HepG2 (cell line): Measurements from ENCODE around the gene TMTC1. TPM values are rescaled to one million over a fixed set of nuclear protein-coding genes. Genes with fewer than 3 reads are reported as not detected.

Experiments used
- ATAC-seq: fragments of 200-7000 bp; cut with Tn5 transposase; 3 replicates; pipeline ENCODE4 v1.9.1; 2020; ENCODE audit warnings: mild to moderate bottlenecking, moderate library complexity
- BruUV-seq: library from RNA; stranded (reverse); fragments of 400-500 nt; replicated peaks from 2 replicates; lab custom pipeline; 2021; lab: Mats Ljungman, UMichigan
- CTCF ChIA-PET: fragments of 300-600 bp; formaldehyde crosslinking; extraction: SDS; loops from one replicate; lab custom pipeline; 2021; ENCODE audit warnings: low total read pairs, inconsistent platforms, low intra/inter-chr PET ratio; lab: Yijun Ruan, JAX
- POLR2A ChIA-PET: fragments of 350-600 bp; sonication (Branson Sonifier 250); formaldehyde crosslinking; loops from one replicate; lab custom pipeline; 2020; ENCODE audit warnings: antibody characterized with exemption, inconsistent platforms; lab: Yijun Ruan, JAX
- DNase-seq: peaks from one replicate; pipeline ENCODE4 v3.0.0-alpha.2; 2015; ENCODE audit warnings: low spot score
- FAIRE-seq: peaks from 3 replicates; lab custom pipeline; 2011; peaks lifted over from hg19 to GRCh38; lab: Jason Lieb, UNC
- H2AFZ ChIP-seq: one replicate; pipeline ENCODE4 v1.6.1; 2011; ENCODE audit warnings: low read length, inconsistent platforms
- H3K27ac ChIP-seq: fragments of 300-600 bp; 3 replicates; pipeline ENCODE4 v1.8.0; 2011; ENCODE audit warnings: mixed run types, mild to moderate bottlenecking, mixed read lengths, low read length, inconsistent platforms; ENCODE audit not compliant: insufficient read depth; ENCODE audit errors: extremely low read length
- H3K27me3 ChIP-seq, 2 experiments: fragments of 200-600 bp in 1 of 2; 2 replicates in 1 of 2; 3 replicates in 1 of 2; pipeline versions ENCODE4 v1.6.0 to v1.8.0; 2011; ENCODE audit warnings: low read length in 2 of 2, mild to moderate bottlenecking in 2 of 2, moderate library complexity in 2 of 2, inconsistent platforms in 1 of 2; ENCODE audit not compliant: insufficient read depth in 2 of 2, control insufficient read depth in 1 of 2
- H3K36me3 ChIP-seq, 2 experiments: fragments of 200-600 bp in 1 of 2; replicated peaks in 1 of 2; 2 replicates in 1 of 2; 3 replicates in 1 of 2; pipeline versions ENCODE4 v1.5.1 to v1.8.0; 2011; ENCODE audit warnings: low read length in 2 of 2, inconsistent platforms in 1 of 2; ENCODE audit not compliant: insufficient read depth in 2 of 2, control insufficient read depth in 1 of 2
- H3K4me1 ChIP-seq: 2 replicates; pipeline ENCODE4 v1.5.1; 2012; ENCODE audit warnings: low read length, inconsistent platforms; ENCODE audit not compliant: insufficient read depth
- H3K4me2 ChIP-seq: 2 replicates; pipeline ENCODE4 v1.6.0; 2011; ENCODE audit warnings: low read depth, low read length, inconsistent platforms
- H3K4me3 ChIP-seq, 3 experiments: fragments of 200-600 bp in 1 of 3; sonication (generic), shearing (Covaris generic) in 1 of 3; replicated peaks in 1 of 3; 2 replicates each; pipeline ENCODE4 v1.5.1; 2011 to 2016; ENCODE audit warnings: low read length in 3 of 3, inconsistent platforms in 2 of 3, low read depth in 2 of 3, mild to moderate bottlenecking in 2 of 3, control low read depth in 1 of 3, mixed read lengths in 1 of 3; ENCODE audit not compliant: insufficient read depth in 1 of 3
- H3K79me2 ChIP-seq: one replicate; pipeline ENCODE4 v1.6.1; 2011; ENCODE audit warnings: low read length, inconsistent platforms; ENCODE audit not compliant: insufficient read depth
- H3K9ac ChIP-seq: 2 replicates; pipeline ENCODE4 v1.6.0; 2011; ENCODE audit warnings: mild to moderate bottlenecking, low read depth, low read length, inconsistent platforms; ENCODE audit not compliant: insufficient read depth
- H3K9me3 ChIP-seq: 2 replicates; pipeline ENCODE4 v1.5.1; 2012; ENCODE audit warnings: mild to moderate bottlenecking, low read length
- H4K20me1 ChIP-seq: 2 replicates; pipeline ENCODE4 v1.6.0; 2011; ENCODE audit warnings: inconsistent platforms, mild to moderate bottlenecking, low read length, moderate library complexity; ENCODE audit not compliant: insufficient read depth
- CCDC6 ChIP-seq: sonication (generic); formaldehyde crosslinking; IDR thresholded peaks from 2 replicates; pipeline ENCODE4 v1.8.1; 2022; ENCODE audit warnings: mild to moderate bottlenecking, missing genetic modification reagents, moderate library complexity
- CREBL2 ChIP-seq: sonication (generic); formaldehyde crosslinking; IDR thresholded peaks from 2 replicates; pipeline ENCODE4 v1.8.1; 2023; ENCODE audit warnings: missing genetic modification reagents, mild to moderate bottlenecking, borderline replicate concordance
- ETV6 ChIP-seq: sonication (generic); formaldehyde crosslinking; conservative IDR thresholded peaks from 2 replicates; pipeline ENCODE4 v1.4.0; 2020; ENCODE audit warnings: missing genetic modification reagents
- JUN ChIP-seq: sonication (generic); formaldehyde crosslinking; IDR thresholded peaks from 2 replicates; pipeline ENCODE4 v1.4.0; 2020; ENCODE audit warnings: mild to moderate bottlenecking, missing genetic modification reagents
- NR1H2 ChIP-seq: sonication (generic); formaldehyde crosslinking; IDR thresholded peaks from 2 replicates; pipeline ENCODE4 v1.8.1; 2022; ENCODE audit warnings: low read depth, missing genetic modification reagents, borderline replicate concordance
- TFDP1 ChIP-seq: IDR thresholded peaks from 2 replicates; pipeline ENCODE4 v1.6.1; 2016; ENCODE audit warnings: missing compliant biosample characterization, missing genetic modification reagents, borderline replicate concordance
- TOE1 ChIP-seq: sonication (generic); formaldehyde crosslinking; IDR thresholded peaks from 2 replicates; pipeline ENCODE4 v1.4.0; 2020; ENCODE audit warnings: mild to moderate bottlenecking, missing genetic modification reagents
- WGBS: methylation state at CpG from one replicate; pipeline ENCODE4 v1.1.6; 2017; ENCODE audit warnings: low lambda C conversion rate; 5-methylcytosine and 5-hydroxymethylcytosine counted together
- in situ Hi-C: cut with HindIII; loops from 2 replicates; pipeline ENCODE4 v1.10.0; 2017; ENCODE audit warnings: low pct_unique_long_range_greater_than_20kb; ENCODE audit not compliant: extremely low pct_ligation_motif_present
- intact Hi-C: fragments of 100-400 bp; cut with micrococcal nuclease; formaldehyde crosslinking; loops from one replicate; pipeline ENCODE4 v1.10.0; 2022; ENCODE audit not compliant: unreplicated experiment
- polyA plus RNA-seq, 8 experiments: library from polyadenylated mRNA; depleted of rRNA in 3 of 8; stranded (reverse) in 7 of 8; unstranded in 1 of 8; fragments of >200 nt; fragmentation: Illumina TruSeq in 4 of 8; extraction: Trizol in 4 of 8; gene quantifications; 2 replicates each; pipeline versions ENCODE4 v1.2.1 to v1.2.3, GENCODE V29; 2011 to 2016; ENCODE audit warnings: low read depth in 4 of 8, missing spikeins in 1 of 8, mixed read lengths in 1 of 8; ENCODE audit not compliant: insufficient read depth in 1 of 8
- total RNA-seq, 5 experiments: library from RNA; depleted of rRNA; stranded (reverse); fragments of >200 nt; fragmentation: Illumina TruSeq; extraction: Trizol; gene quantifications; 2 replicates each; pipeline ENCODE4 v1.2.3, GENCODE V29; 2016; ENCODE audit warnings: low read depth in 1 of 5
- TF ChIP-seq, protein P1 (sequence below): sonication (generic); formaldehyde crosslinking; IDR thresholded peaks from 2 replicates; pipeline ENCODE4 v1.9.0; 2021; ENCODE audit warnings: missing genetic modification reagents, borderline replicate concordance

The TMTC1 gene
- total and polyA plus RNA-seq, 2 of the 13 experiments (the other 11 are each of a cell fraction or from before 2014, with no cell fraction given) = 0.69 to 1.8 TPM

- intact Hi-C loops = no loop called here
- Histone ChIP-seq H4K20me1 (no peaks in the 10 kb centered on the region), H3K4me1 (no peaks in the 10 kb centered on the region), H3K4me3 (no peak overlapping the region), H3K27me3 (no peaks in the 10 kb centered on the region), H3K9ac (no peak overlapping the region), H3K27ac (no peak overlapping the region)
- BruUV-seq = no TSS peak
- CTCF ChIA-PET = no interaction called here
- in situ Hi-C loops = no loop called here
- no peak for ATAC-seq
- TF ChIP-seq NR1H2 (CRISPR knock-in tag) = no peak
- TF ChIP-seq ETV6 (CRISPR knock-in tag) = no peak
- no peak for TF ChIP-seq TFDP1 (CRISPR knock-in tag)
- TF ChIP-seq CREBL2 (CRISPR knock-in tag) = no peak
- TF ChIP-seq JUN = no peak
- TF ChIP-seq CCDC6 (CRISPR knock-in tag) = no peak
- no peak for TF ChIP-seq TOE1 (CRISPR knock-in tag)
- TF ChIP-seq, protein P1, sequence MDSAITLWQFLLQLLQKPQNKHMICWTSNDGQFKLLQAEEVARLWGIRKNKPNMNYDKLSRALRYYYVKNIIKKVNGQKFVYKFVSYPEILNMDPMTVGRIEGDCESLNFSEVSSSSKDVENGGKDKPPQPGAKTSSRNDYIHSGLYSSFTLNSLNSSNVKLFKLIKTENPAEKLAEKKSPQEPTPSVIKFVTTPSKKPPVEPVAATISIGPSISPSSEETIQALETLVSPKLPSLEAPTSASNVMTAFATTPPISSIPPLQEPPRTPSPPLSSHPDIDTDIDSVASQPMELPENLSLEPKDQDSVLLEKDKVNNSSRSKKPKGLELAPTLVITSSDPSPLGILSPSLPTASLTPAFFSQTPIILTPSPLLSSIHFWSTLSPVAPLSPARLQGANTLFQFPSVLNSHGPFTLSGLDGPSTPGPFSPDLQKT = no peak
- TF ChIP-seq, all 625 proteins: peak for 0
- WGBS = 11% methylated on average over 9 of the region's 9 CpGs
- H3K36me3 ChIP-seq = no peaks in the 10 kb centered on the region
- H3K4me2 ChIP-seq = no peak overlapping the region
- no peak overlapping the region for H2AFZ ChIP-seq
- H3K79me2 ChIP-seq = no peaks in the 10 kb centered on the region
- POLR2A ChIA-PET = no interaction called here
- H3K9me3 ChIP-seq = no peaks in the 10 kb centered on the region
- no peak for DNase-seq
- no peak for FAIRE-seq
These were observed 120.9 kb downstream of the TMTC1 start for GRCh38 chr12:29662734-29663323.
